GM19324 (cell line): ENCODE results near the gene ACSL4.
"Not testable (repeated sequence)": the region's sequence is repeated elsewhere in the genome, so short reads cannot be mapped to it uniquely, and the experiment has no call there.

Source experiments
- ATAC-seq: cut with Tn5 transposase; IDR thresholded peaks from one replicate; pipeline ENCODE4 v1.9.1; 2021; ENCODE audit warnings: mild to moderate bottlenecking, moderate library complexity; ENCODE audit not compliant: unreplicated experiment, low FRiP score

The ACSL4 gene

DNA sequence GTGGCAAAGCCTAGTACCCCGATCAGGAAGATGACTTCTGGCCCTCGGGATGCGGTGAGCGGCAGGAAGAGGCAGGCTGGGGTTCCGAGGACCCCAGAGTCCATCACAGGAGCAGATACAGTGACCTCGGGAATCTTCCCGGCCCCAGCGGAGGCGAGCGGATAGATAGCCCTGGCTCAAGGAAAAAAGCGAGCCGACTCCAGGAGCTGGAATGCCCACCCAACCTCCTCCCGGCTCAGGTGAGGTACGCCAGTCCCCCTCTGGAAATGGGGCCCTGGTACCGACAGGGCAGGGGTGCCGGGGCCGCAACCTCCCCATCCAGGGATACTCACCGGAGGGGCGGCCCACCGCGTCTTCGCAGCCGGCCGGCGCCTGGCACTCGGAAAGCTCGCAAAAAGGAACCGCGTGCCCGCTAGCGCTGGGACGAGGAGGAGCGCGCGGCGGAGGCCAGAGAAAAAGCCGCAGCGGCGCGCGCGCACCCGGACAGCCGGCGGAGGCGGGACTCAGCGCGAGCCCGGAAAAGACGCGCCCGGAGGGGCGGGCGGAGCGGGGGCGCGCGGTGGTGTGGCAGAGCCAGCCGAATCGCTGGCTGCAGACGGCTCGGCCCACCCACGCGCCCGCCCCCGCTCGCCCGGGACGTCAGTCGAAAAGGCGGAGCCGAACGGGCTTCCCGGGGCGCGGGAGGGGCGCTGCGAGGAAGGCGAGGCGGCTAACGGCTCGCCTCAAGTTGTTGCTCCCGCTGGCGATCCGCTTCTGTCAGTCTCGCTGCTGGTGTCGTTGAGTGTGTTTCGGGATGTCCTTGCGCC lies at the start of gene ACSL4:
TSS of gene ACSL4 (minus strand) at position 451 of the 806 bp plus-strand sequence. CDS start 49,894 bp downstream, outside the sequence.
- ATAC-seq, result peak; percentile 82

DNA sequence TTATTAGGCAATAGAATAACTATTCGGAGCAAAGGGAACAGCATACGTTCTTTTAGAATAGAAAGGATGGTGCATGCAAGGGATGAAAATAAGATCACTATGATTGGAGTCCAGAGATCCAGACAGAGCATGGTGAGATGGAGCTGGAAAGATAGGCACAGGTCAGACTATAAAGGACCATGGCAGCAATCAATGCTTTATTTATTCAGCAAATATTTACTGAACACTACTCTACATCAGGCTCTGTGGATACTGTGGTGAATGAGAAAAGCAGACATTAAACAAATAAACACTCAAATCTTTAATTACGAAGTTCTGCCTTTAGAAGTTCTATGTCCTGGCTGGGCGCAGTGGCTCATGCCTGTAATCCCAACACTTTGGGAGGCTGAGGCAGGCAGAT lies 44.7 kb upstream of the ACSL4 start:
- no peak for ATAC-seq

- ATAC-seq, result no peak
Measured at GRCh38 chrX:109776986-109777385, 43.9 kb upstream of the ACSL4 start.

DNA sequence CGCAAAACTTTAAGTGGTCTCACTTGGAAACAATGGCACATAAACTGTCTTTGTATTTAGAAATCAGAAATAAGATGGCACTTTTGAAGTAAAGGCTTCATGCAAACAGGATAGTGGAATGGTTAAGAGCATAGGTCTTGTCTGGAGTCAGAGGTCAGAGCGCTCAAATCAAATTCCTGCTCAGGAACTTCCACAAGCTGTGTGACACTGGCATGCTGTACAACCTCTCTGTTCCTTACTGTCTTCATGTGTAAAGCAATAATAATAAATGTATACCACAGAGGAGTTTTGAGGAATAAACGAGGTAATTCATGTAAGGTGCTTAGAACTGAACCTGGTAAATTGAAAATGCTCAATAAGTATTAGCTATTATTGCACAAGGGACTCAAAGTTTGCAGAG lies 43.4 kb upstream of the ACSL4 start:
- no peak for ATAC-seq

DNA sequence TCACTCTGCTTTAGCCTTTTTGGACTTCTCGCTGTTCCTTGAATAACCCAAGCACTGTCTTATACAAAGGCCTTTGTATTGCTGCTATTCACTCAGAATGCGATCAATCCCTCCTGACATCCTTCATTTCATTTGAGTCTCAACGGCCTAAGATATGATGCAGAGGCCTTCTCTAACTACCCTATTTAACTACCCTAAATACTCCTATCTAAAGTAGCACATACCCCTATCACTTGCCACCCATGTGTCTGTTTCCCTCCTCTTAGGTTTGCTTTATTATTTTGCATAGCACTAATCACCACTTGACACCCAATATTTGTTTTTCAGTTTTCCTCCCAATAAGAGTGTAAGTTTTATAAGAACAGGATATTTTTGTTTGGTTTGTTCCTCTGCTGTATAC lies 42.3 kb upstream of the ACSL4 start:
- no peak for ATAC-seq

DNA sequence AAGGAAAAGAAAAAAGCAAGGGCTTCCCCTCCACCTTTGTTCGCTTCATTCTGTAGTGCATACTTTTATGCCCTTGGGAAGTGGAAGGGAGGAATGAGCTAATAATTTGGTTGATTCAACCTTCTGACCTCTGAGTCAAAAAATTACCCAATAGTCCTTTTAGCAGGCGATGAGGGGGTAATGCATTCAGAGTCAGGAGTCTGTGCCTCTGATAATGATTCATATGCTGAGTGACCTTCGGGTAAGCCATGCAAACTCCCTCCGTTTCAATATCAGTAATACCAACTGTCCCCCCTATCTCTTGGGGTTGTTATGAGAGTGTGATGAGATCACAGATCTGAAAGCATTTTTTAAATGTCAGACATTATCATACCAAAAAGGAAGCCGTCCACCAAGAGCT lies 41.6 kb upstream of the ACSL4 start:
- ATAC-seq, result peak; percentile 89

GRCh38 chrX:109774136-109774535 lies 41.1 kb upstream of the ACSL4 start:
- no peak for ATAC-seq

- ATAC-seq, result peak; percentile 37
Measured at GRCh38 chrX:109773374-109773773, 40.3 kb upstream of the ACSL4 start.

DNA sequence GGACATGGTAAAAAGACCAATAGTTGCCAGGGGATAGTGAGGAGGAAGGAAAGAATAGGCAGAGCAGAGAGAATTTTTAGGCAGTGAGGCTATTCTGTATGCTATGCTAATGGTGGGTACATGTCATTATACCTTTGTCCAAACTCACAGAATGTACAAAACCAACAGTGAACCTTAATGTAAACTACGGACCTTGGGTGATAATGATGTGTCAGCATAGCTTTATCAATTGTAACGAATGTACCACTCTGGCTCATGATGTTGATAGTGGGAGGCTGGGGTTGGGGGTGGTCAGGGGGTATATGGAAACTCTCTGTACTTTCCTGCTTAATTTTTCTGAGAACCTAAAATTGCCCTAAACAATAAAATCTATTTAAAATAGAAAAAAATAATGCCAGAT lies 37.7 kb upstream of the ACSL4 start:
- ATAC-seq, result no peak

- no peak for ATAC-seq
Measured at GRCh38 chrX:109760922-109761250, 27.8 kb upstream of the ACSL4 start.

GRCh38 chrX:109760209-109760921 lies 27.3 kb upstream of the ACSL4 start:
- no peak for ATAC-seq

- no peak for ATAC-seq
Measured at GRCh38 chrX:109753256-109753655, 20.2 kb upstream of the ACSL4 start.

DNA sequence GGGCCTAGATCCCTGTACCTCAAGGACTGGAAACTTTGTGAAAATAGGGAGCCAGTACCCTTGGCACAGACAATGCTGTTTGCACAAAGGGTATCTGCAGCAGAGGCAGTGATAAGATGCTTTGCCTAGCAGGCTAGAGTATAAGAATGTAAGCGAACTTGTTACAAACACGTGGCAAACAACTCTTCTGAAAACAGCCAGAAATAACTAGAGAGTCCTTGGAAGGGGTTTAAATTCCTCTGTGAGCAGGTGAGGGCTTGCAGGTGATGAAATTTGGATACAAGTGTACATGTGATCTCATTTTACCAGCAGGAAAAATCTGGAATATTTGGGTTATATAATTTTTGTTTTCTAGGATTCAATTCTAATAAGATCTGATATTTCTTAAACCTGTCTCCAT lies 18.6 kb upstream of the ACSL4 start:
- no peak for ATAC-seq

DNA sequence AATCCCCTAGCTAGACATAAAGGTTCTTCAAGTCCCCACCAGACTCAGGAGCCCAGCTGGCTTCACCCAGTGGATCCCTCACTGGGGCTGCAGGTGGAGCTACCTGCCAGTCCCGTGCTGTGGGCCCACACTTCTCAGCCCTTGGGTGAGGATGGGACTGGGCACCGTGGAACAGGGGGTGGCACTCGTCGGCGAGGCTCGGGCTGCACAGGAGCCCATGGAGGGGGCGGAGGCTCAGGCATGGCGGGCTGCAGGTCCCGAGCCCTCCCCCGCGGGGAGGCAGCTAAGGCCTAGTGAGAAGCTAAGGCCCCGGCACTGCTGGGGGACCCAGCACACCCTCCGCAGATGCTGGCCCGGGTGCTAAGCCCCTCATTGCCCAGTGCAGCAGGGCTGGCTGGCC lies 16.1 kb upstream of the ACSL4 start:
- no peak for ATAC-seq

GRCh38 chrX:109747681-109748080 lies 14.6 kb upstream of the ACSL4 start:
- ATAC-seq, result no peak

- no peak for ATAC-seq
Measured at GRCh38 chrX:109742722-109743121, 9.7 kb upstream of the ACSL4 start.

GRCh38 chrX:109740896-109741295 lies 7.8 kb upstream of the ACSL4 start:
- not testable (repeated sequence) for ATAC-seq

GRCh38 chrX:109740433-109740809 lies 7.4 kb upstream of the ACSL4 start:
- ATAC-seq, result no peak

- no peak for ATAC-seq
Measured at GRCh38 chrX:109739625-109740432, 6.8 kb upstream of the ACSL4 start.

DNA sequence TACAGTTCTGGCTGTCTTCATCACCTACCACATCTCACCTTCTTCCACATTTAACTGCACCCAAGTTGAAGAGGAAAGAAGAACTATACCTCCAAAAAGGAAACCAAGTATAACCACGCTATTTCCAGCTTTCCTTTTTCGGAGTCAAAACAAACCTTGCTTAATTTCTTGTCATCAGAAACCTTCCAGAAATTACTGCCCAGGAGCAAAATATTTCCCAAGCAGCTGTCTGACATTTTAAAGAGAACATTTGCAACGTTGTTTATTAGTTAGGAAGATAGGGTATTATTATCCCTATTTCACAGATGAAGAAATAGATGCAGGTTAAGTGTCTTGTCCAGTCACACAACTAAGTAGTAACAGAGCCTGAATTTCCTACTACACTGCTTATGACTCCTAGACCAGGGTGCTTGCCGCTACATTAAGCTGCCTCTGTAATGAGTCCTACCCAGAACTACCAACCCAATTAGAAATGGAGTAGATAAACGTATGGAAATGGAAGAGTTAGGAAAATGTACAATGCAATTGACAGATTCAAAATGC lies 2.2 kb upstream of the ACSL4 start:
- no peak for ATAC-seq

DNA sequence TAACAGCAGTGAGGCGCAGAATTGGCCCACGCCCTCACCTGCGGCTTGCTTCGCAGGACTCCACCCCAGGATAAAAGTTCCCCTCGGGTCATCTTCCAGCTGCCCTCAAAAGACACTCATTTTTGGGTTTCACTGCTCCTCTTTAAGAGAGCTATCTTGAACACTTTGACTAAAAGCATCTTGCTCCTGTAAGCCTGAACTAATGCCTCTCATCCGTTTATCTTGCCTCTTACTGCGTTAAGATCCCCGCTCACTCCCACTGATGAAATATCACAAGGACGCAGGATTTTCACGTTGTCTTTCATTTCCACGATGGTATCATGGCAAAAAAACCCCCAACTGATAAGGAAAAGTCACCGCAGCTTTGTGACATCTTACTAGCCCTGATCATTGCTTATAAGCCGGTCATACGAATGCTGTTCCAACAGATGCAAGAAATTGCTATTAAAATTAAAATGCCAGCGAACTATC lies 591 bp upstream of the ACSL4 start:
- no peak for ATAC-seq
